Measurements from ENCODE around the gene GOLM1.

DNA sequence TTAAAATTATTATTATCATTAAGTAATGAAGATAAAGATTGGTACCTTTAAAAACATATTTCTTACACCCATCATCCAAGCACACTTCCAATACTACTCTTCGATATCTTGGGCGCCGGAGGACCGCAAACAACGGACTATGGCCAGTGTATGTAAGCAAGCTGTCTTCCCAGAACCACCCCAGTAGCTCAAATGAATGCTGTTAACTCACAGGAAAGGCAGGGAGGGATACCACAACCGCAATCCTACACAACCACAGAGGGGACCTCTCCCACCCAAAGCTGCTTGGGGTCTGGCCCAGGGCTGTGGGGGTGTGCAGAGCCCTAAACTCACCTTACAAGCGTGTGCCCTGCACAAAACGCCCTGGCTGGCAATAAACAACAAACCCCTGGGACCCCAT is 20.6 kb downstream of the GOLM1 start:
- TF ChIP-seq CTCF (IDR thresholded peaks at IDR 0.05; ENCODE audit: extremely low read depth in 1 of 2, insufficient read depth in 1 of 2, low read depth in 1 of 2, low read length in 2 of 2) (no peak), POLR2A (IDR thresholded peaks at IDR 0.05; ENCODE audit: low read depth, low read length) (no peak), POLR2AphosphoS5 (IDR thresholded peaks at IDR 0.05; ENCODE audit: insufficient read depth, low read depth, low read length) (no peak), EZH2 (IDR thresholded peaks at IDR 0.05; ENCODE audit: borderline replicate concordance, low read depth, low read length, severe bottlenecking) (no peak)
